HG03159 (cell line): ENCODE results near the gene SYT12.
"Not testable (repeated sequence)": the region's sequence is repeated elsewhere in the genome, so short reads cannot be mapped to it uniquely, and the experiment has no call there.

Experiments
- ATAC-seq: cut with Tn5 transposase; IDR thresholded peaks from one replicate; pipeline ENCODE4 v1.9.1; 2021; ENCODE audit warnings: mild to moderate bottlenecking, moderate library complexity; ENCODE audit not compliant: unreplicated experiment

The SYT12 gene

GRCh38 chr11:67022961-67023956, at the start of gene SYT12:
Gene SYT12, plus strand, starts transcription at chr11:67023134. Its CDS starts 7,011 bp downstream, at chr11:67030145.
- ATAC-seq = no peak

- no peak for ATAC-seq
Measured at GRCh38 chr11:66973956-66974580, 48.9 kb upstream of the SYT12 start.

GRCh38 chr11:66974724-66975404, 48.1 kb upstream of the SYT12 start, which contains the start of gene C11orf86:
Gene C11orf86, plus strand, starts transcription at chr11:66975304. Its CDS starts 59 bp downstream, at chr11:66975363.
- no peak for ATAC-seq

DNA sequence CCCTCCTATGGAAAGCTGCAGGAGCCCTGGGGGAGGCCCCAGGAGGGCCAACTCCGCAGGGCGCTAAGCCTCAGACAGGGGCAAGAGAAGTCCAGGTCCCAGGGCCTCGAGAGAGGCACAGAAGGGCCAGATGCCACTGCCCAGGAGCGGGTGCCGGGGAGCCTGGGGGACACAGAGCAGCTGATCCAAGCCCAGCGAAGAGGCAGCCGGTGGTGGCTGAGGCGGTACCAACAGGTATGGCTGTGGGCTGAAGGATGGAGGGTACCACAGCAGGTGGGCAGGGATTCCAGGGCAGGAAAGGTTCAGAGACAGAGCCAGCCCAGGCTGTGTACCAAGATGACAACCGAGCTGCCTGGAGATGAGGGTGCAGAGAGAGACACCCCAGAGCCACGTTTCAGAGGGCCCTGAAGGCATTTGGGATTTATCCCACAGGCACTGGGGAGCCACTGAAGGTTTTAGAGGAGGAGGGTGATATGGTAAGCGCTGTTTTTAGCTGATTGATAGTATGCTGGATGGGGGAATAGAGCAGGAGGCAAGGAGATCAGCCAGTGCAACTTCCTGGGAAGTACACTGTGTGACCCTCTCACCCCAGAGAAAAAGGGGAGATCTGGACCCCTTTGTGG, 47.4 kb upstream of the SYT12 start:
- no peak for ATAC-seq

DNA sequence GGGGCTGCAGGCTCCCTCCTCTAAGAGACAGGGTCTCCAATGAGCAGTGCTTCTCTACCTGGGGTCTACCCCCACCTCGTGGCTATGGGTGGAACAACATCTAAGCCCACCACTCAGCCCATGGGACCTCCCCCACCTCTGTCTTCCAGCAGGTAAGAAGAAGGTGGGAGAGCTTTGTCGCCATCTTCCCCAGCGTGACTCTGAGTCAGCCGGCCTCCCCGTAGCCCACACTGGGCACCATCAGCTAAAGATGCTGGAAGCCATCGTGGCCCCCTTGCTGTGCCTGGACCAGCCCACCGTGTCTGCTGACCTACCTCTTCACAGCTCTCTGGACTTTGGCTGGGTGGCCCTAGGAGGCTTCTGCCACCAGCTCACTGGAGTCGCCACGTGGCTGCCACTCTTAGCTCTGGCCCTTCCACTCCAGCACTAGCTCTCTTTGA, 46.9 kb upstream of the SYT12 start:
- ATAC-seq = no peak

GRCh38 chr11:66976925-66977324, 46.0 kb upstream of the SYT12 start:
- ATAC-seq = no peak

DNA sequence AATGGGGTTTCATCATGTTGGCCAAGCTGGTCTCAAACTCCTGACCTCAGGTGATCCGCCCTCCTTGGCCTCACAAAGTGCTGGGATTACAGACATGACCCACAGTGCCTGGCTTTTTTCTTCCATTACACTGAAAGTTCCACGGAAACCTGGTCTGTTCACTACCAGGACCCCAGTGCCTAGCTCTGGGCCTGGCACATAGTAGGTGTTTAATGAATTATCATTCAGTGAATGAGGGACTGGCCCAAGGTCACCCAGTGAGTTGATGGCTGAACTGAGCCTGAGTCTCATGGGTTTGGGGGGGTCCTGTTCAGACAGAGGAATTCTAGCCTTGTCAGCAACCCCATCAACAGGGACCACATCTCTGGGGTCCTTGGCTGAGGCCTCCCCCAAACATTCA, 44.7 kb upstream of the SYT12 start:
- no peak for ATAC-seq

DNA sequence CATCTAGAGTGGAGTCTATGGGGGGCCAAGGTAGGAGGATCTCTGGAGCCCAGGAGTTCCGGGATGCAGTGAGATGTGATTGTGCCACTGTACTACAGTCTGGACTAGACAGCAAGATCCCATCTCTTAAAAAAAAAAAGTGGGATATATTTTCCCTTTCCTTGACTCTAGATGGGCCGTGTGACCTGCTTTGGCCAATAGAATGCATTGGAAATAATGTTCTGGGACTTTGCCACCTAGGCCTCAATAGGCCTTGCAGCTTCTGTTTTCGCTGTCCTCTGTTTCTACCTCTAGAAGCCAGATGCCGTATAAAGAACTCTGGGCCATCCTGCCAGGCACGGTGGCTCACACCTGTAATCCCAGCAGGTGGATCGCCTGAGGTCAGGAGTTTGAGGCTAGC, 44.2 kb upstream of the SYT12 start:
- no peak for ATAC-seq

DNA sequence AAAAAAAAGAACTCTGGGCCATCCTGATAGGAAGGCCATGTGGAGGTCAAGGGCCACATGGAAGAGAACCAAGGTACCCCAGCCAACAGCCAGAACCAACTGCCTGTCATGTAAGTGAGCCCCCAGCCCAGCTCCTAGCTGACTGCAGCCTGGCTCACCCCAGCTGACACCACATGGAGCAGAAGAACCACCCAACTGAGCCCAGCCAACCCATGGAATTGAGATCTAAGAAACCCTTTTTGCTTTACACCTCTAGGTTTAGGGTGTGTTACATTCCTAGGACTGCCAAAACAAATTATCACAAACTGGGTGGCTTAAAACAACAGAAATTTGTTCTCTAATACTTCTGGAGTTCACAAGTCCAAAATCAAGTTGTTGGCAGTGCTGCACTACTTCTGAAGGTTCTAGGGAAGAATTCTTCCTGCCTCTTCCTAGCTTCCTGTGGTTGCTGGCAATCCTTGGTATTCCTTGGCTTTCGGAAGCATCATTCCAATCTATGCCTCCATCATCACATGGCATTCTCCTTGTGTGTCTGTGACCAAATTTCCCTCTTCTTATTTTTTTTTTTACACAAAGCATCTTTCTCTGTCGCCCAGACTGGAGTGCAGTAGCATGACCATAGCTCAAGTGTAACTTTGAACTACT, 43.5 kb upstream of the SYT12 start:
- ATAC-seq = no peak

GRCh38 chr11:66981976-66982578, 40.9 kb upstream of the SYT12 start:
- ATAC-seq = no peak

- no peak for ATAC-seq
Measured at GRCh38 chr11:66983275-66983924, 39.5 kb upstream of the SYT12 start.

- ATAC-seq = no peak
Measured at GRCh38 chr11:66985508-66986177, 37.3 kb upstream of the SYT12 start.

DNA sequence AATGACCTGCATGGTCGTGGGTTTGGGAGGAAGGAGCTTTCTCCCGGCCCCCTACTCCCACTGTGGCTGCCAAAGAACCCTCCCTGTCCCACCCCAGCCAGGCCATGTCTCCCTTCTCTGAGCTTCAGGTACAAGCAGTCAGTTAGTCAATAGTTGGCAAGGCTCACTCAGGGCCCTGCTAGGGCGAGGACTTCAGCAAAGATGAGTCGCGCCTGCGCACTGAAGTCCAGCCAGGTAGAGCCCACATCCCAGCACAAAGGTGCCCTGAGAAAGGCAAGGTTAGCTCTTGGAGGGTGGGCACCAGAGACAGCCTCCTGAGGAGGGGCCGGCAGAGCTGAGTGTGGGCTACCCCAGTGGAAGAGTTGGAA, 36.8 kb upstream of the SYT12 start:
- no peak for ATAC-seq

- ATAC-seq = no peak
Measured at GRCh38 chr11:66987158-66987620, 35.7 kb upstream of the SYT12 start.

DNA sequence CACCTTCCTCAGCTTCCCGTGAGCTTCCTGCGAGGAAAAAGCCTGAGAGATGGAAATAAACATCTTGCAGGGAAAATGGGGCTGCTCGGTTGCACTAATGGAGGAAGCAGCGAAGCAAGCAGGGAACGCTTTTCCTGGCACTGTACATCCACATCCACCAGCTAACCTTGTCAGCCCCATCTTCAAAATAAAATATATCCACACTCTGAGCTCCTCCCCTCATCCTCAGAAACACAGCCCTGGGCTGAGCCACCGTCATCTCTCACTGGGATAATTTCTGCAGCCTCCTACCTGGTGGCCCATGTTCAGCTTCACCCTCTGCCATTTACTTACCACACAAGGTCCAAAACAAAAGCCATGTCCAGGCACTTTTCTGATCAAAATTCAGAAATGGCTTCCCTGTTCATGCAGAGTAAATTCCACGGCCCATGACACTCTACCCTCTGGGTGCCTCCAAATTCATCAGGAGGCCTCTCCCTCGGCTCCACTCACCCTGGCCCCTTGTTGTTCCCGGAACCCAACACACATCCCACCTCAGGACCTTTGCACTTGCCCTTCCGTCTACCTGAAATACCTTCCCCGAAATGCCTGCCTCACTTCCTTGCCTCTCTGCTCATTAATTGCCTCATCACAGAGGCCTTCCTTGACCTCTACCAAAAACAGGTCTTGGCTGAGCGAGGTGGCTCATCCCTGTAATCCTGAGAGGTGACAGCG, 34.9 kb upstream of the SYT12 start:
- ATAC-seq = no peak

DNA sequence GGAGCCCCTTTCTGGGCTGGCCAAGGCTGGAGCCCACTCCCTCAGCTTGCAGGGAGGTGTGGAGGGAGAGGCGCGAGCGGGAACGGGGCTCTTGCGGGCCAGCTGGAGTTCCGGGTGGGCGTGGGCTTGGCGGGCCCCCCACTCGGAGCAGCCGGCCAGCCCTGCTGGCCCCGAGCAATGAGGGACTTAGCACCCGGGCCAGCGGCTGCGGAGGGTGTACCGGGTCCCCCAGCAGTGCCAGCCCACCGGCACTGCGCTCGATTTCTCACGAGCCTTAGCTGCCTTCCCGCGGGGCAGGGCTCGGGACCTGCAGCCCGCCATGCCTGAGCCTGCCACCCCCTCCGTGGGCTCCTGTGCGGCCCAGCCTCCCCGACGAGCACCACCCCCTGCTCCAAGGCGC, 34.2 kb upstream of the SYT12 start:
- ATAC-seq = not testable (repeated sequence)

DNA sequence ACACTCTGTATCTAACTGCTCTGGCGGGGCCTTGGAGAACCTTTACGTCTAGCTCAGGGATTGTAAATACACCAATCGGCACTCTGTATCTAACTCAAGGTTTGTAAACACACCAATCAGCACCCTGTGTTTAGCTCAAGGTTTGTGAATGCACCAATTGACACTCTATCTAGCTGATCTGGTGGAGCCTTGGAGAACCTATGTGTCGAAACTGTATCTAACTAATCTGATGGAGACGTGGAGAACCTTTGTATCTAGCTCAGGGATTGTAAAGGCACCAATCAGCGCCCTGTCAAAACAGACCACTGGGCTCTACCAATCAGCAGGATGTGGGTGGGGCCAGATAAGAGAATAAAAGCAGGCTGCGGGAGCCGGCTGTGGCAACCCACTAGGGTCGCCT, 33.6 kb upstream of the SYT12 start:
- ATAC-seq = not testable (repeated sequence)

DNA sequence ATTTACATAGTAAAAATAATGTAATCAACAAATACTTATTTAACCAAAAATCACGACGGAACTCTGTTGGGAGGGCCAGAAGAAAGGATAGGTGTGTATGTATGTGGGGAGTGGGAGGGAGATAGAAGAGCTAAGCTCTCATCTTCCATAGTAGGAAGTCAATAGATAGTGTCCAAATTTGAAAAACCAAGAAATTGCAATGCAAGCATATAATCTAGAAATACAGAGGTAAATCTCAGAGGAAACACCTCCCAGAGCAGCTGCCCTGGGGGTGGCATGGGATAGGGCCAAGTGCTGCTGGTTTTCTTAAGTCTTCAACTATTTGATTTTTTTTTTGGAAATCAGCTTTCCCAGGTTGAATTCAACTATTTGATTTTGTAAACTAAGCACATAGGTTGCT, 30.9 kb upstream of the SYT12 start:
- no peak for ATAC-seq
